HepG2 (cell line): Measurements from ENCODE around the gene NKAIN2. TPM values are rescaled to one million over a fixed set of nuclear protein-coding genes. Genes with fewer than 3 reads are reported as not detected.

ENCODE experiments used
- ATAC-seq: fragments of 200-7000 bp; cut with Tn5 transposase; 3 replicates; pipeline ENCODE4 v1.9.1; 2020; ENCODE audit warnings: mild to moderate bottlenecking, moderate library complexity
- BruUV-seq: library from RNA; stranded (reverse); fragments of 400-500 nt; replicated peaks from 2 replicates; lab custom pipeline; 2021; lab: Mats Ljungman, UMichigan
- CTCF ChIA-PET: fragments of 300-600 bp; formaldehyde crosslinking; extraction: SDS; loops from one replicate; lab custom pipeline; 2021; ENCODE audit warnings: low total read pairs, inconsistent platforms, low intra/inter-chr PET ratio; lab: Yijun Ruan, JAX
- POLR2A ChIA-PET: fragments of 350-600 bp; sonication (Branson Sonifier 250); formaldehyde crosslinking; loops from one replicate; lab custom pipeline; 2020; ENCODE audit warnings: antibody characterized with exemption, inconsistent platforms; lab: Yijun Ruan, JAX
- DNase-seq: peaks from one replicate; pipeline ENCODE4 v3.0.0-alpha.2; 2015; ENCODE audit warnings: low spot score
- FAIRE-seq: peaks from 3 replicates; lab custom pipeline; 2011; peaks lifted over from hg19 to GRCh38; lab: Jason Lieb, UNC
- H2AFZ ChIP-seq: one replicate; pipeline ENCODE4 v1.6.1; 2011; ENCODE audit warnings: low read length, inconsistent platforms
- H3K27ac ChIP-seq: fragments of 300-600 bp; 3 replicates; pipeline ENCODE4 v1.8.0; 2011; ENCODE audit warnings: mixed run types, mild to moderate bottlenecking, mixed read lengths, low read length, inconsistent platforms; ENCODE audit not compliant: insufficient read depth; ENCODE audit errors: extremely low read length
- H3K27me3 ChIP-seq, 2 experiments: fragments of 200-600 bp in 1 of 2; 2 replicates in 1 of 2; 3 replicates in 1 of 2; pipeline versions ENCODE4 v1.6.0 to v1.8.0; 2011; ENCODE audit warnings: low read length in 2 of 2, mild to moderate bottlenecking in 2 of 2, moderate library complexity in 2 of 2, inconsistent platforms in 1 of 2; ENCODE audit not compliant: insufficient read depth in 2 of 2, control insufficient read depth in 1 of 2
- H3K36me3 ChIP-seq, 2 experiments: fragments of 200-600 bp in 1 of 2; replicated peaks in 1 of 2; 2 replicates in 1 of 2; 3 replicates in 1 of 2; pipeline versions ENCODE4 v1.5.1 to v1.8.0; 2011; ENCODE audit warnings: low read length in 2 of 2, inconsistent platforms in 1 of 2; ENCODE audit not compliant: insufficient read depth in 2 of 2, control insufficient read depth in 1 of 2
- H3K4me1 ChIP-seq: 2 replicates; pipeline ENCODE4 v1.5.1; 2012; ENCODE audit warnings: low read length, inconsistent platforms; ENCODE audit not compliant: insufficient read depth
- H3K4me2 ChIP-seq: 2 replicates; pipeline ENCODE4 v1.6.0; 2011; ENCODE audit warnings: low read depth, low read length, inconsistent platforms
- H3K4me3 ChIP-seq, 3 experiments: fragments of 200-600 bp in 1 of 3; sonication (generic), shearing (Covaris generic) in 1 of 3; replicated peaks in 1 of 3; 2 replicates each; pipeline ENCODE4 v1.5.1; 2011 to 2016; ENCODE audit warnings: low read length in 3 of 3, inconsistent platforms in 2 of 3, low read depth in 2 of 3, mild to moderate bottlenecking in 2 of 3, control low read depth in 1 of 3, mixed read lengths in 1 of 3; ENCODE audit not compliant: insufficient read depth in 1 of 3
- H3K79me2 ChIP-seq: one replicate; pipeline ENCODE4 v1.6.1; 2011; ENCODE audit warnings: low read length, inconsistent platforms; ENCODE audit not compliant: insufficient read depth
- H3K9ac ChIP-seq: 2 replicates; pipeline ENCODE4 v1.6.0; 2011; ENCODE audit warnings: mild to moderate bottlenecking, low read depth, low read length, inconsistent platforms; ENCODE audit not compliant: insufficient read depth
- H3K9me3 ChIP-seq: 2 replicates; pipeline ENCODE4 v1.5.1; 2012; ENCODE audit warnings: mild to moderate bottlenecking, low read length
- H4K20me1 ChIP-seq: 2 replicates; pipeline ENCODE4 v1.6.0; 2011; ENCODE audit warnings: inconsistent platforms, mild to moderate bottlenecking, low read length, moderate library complexity; ENCODE audit not compliant: insufficient read depth
- BORCS8-MEF2B ChIP-seq: sonication (generic); formaldehyde crosslinking; IDR thresholded peaks from 2 replicates; pipeline ENCODE4 v1.8.0; 2022; ENCODE audit warnings: mild to moderate bottlenecking, missing genetic modification reagents
- HHEX ChIP-seq: IDR thresholded peaks from 2 replicates; pipeline ENCODE4 v1.6.1; 2016; ENCODE audit warnings: control low read depth
- HMGA1 ChIP-seq: sonication (generic); formaldehyde crosslinking; conservative IDR thresholded peaks from 2 replicates; pipeline ENCODE4 v1.4.0; 2020; ENCODE audit warnings: missing genetic modification reagents
- SNAPC2 ChIP-seq: sonication (generic); formaldehyde crosslinking; IDR thresholded peaks from 2 replicates; pipeline ENCODE4 v1.8.1; 2022; ENCODE audit warnings: mild to moderate bottlenecking, missing genetic modification reagents
- SOX5 ChIP-seq: IDR thresholded peaks from 2 replicates; pipeline ENCODE4 v1.6.1; 2016; ENCODE audit warnings: borderline replicate concordance
- TRIM24 ChIP-seq: sonication (generic); formaldehyde crosslinking; IDR thresholded peaks from 2 replicates; pipeline ENCODE4 v1.8.0; 2022; ENCODE audit warnings: mild to moderate bottlenecking, missing genetic modification reagents
- ZMYM2 ChIP-seq: sonication (generic); formaldehyde crosslinking; IDR thresholded peaks from 2 replicates; pipeline ENCODE4 v1.8.0; 2022; ENCODE audit warnings: mild to moderate bottlenecking, missing genetic modification reagents
- ZNF101 ChIP-seq: sonication (generic); formaldehyde crosslinking; IDR thresholded peaks from 2 replicates; pipeline ENCODE4 v1.4.0; 2020; ENCODE audit warnings: mild to moderate bottlenecking, low read depth, missing genetic modification reagents, borderline replicate concordance
- ZNF558 ChIP-seq: sonication (generic); formaldehyde crosslinking; IDR thresholded peaks from 2 replicates; pipeline ENCODE4 v1.9.0; 2022; ENCODE audit warnings: mild to moderate bottlenecking, missing genetic modification reagents, borderline replicate concordance
- ZNF7 ChIP-seq: IDR thresholded peaks from 2 replicates; pipeline ENCODE4 v1.6.1; 2016; ENCODE audit warnings: missing biosample characterization, missing genetic modification reagents
- ZNF747 ChIP-seq: sonication (generic); formaldehyde crosslinking; IDR thresholded peaks from 2 replicates; pipeline ENCODE4 v1.8.1; 2023; ENCODE audit warnings: missing genetic modification reagents, mild to moderate bottlenecking, borderline replicate concordance
- ZNF772 ChIP-seq: sonication (generic); formaldehyde crosslinking; IDR thresholded peaks from 2 replicates; pipeline ENCODE4 v1.5.0; 2020; ENCODE audit warnings: mild to moderate bottlenecking, missing genetic modification reagents
- ZNF792 ChIP-seq: IDR thresholded peaks from 2 replicates; pipeline ENCODE4 v1.6.1; 2016
- WGBS: methylation state at CpG from one replicate; pipeline ENCODE4 v1.1.6; 2017; ENCODE audit warnings: low lambda C conversion rate; 5-methylcytosine and 5-hydroxymethylcytosine counted together
- in situ Hi-C: cut with HindIII; loops from 2 replicates; pipeline ENCODE4 v1.10.0; 2017; ENCODE audit warnings: low pct_unique_long_range_greater_than_20kb; ENCODE audit not compliant: extremely low pct_ligation_motif_present
- intact Hi-C: fragments of 100-400 bp; cut with micrococcal nuclease; formaldehyde crosslinking; loops from one replicate; pipeline ENCODE4 v1.10.0; 2022; ENCODE audit not compliant: unreplicated experiment
- polyA plus RNA-seq, 8 experiments: library from polyadenylated mRNA; depleted of rRNA in 3 of 8; stranded (reverse) in 7 of 8; unstranded in 1 of 8; fragments of >200 nt; fragmentation: Illumina TruSeq in 4 of 8; extraction: Trizol in 4 of 8; gene quantifications; 2 replicates each; pipeline versions ENCODE4 v1.2.1 to v1.2.3, GENCODE V29; 2011 to 2016; ENCODE audit warnings: low read depth in 4 of 8, missing spikeins in 1 of 8, mixed read lengths in 1 of 8; ENCODE audit not compliant: insufficient read depth in 1 of 8
- total RNA-seq, 5 experiments: library from RNA; depleted of rRNA; stranded (reverse); fragments of >200 nt; fragmentation: Illumina TruSeq; extraction: Trizol; gene quantifications; 2 replicates each; pipeline ENCODE4 v1.2.3, GENCODE V29; 2016; ENCODE audit warnings: low read depth in 1 of 5

Gene NKAIN2
- total and polyA plus RNA-seq, 2 of the 13 experiments (the other 11 are each of a cell fraction or from before 2014, with no cell fraction given): not detected

- no peak for TF ChIP-seq ZNF558 (CRISPR knock-in tag)
- no peak for TF ChIP-seq ZNF772
- TF ChIP-seq ZNF7: no peak
- no peak for TF ChIP-seq TRIM24 (CRISPR knock-in tag)
- no peak for TF ChIP-seq ZMYM2 (CRISPR knock-in tag)
- TF ChIP-seq SOX5: no peak
- TF ChIP-seq ZNF101 (CRISPR knock-in tag): no peak
- TF ChIP-seq ZNF792 (CRISPR knock-in tag): no peak
These were observed 1055.7 kb downstream of the NKAIN2 start (continued) for GRCh38 chr6:124859366-124859765.

GRCh38 chr6:124866040-124866439, 1062.4 kb downstream of the NKAIN2 start:
- Histone ChIP-seq H3K79me2 (no peaks in the 10 kb centered on the region), H3K9me3 (no peaks in the 10 kb centered on the region), H3K27me3 (no peaks in the 10 kb centered on the region), H3K4me3 (no peak overlapping the region), H3K36me3 (no peaks in the 10 kb centered on the region), H4K20me1 (no peaks in the 10 kb centered on the region), H3K4me1 (no peaks in the 10 kb centered on the region), H2AFZ (no peak overlapping the region), H3K9ac (no peak overlapping the region), H3K27ac (no peak overlapping the region), H3K4me2 (no peak overlapping the region)
- ChIA-PET CTCF (no interaction called here), POLR2A (no interaction called here)
- in situ Hi-C loops: loop anchor here (25.0 kb wide), 1 partner anchor 896 kb away; no protein-coding TSS in a partner anchor
- FAIRE-seq: no peak
- TF ChIP-seq BORCS8-MEF2B (no peak), SNAPC2 (no peak), ZNF747 (CRISPR knock-in tag) (no peak), HMGA1 (CRISPR knock-in tag) (no peak), HHEX (CRISPR knock-in tag) (no peak)
- WGBS: 0% methylated on average over 1 of the region's 1 CpG
- DNase-seq: no peak
- intact Hi-C loops: no loop called here
- no peak for ATAC-seq
- no TSS peak for BruUV-seq
